Suprapubic skin (tissue), 4 donors: Measurements from ENCODE around the gene SPRTN. TPM values are rescaled to one million over a fixed set of nuclear protein-coding genes. Genes with fewer than 3 reads are reported as not detected.
A peak's percentile ranks its signal among the peaks of the same experiment; 100 is the strongest.

Source experiments
- DNase-seq, 2 donors: peaks; one replicate each; pipeline ENCODE4 v3.0.0-alpha.2; 2019; ENCODE audit warnings: low spot score in 2 of 2
- H3K27ac ChIP-seq: fragments of 200-600 bp; sonication (generic); one replicate; pipeline ENCODE4 v1.5.1; 2019
- H3K27me3 ChIP-seq: fragments of 200-600 bp; sonication (generic); one replicate; pipeline ENCODE4 v1.5.1; 2019
- H3K36me3 ChIP-seq: fragments of 200-600 bp; sonication (generic); one replicate; pipeline ENCODE4 v1.5.1; 2019
- H3K4me1 ChIP-seq: fragments of 200-600 bp; sonication (generic); one replicate; pipeline ENCODE4 v1.5.1; 2019
- H3K4me3 ChIP-seq: fragments of 200-600 bp; sonication (generic); one replicate; pipeline ENCODE4 v1.5.1; 2019; ENCODE audit warnings: mild to moderate bottlenecking
- H3K9me3 ChIP-seq: fragments of 200-600 bp; sonication (generic); one replicate; pipeline ENCODE4 v1.5.1; 2019
- EP300 ChIP-seq: sonication (generic); formaldehyde crosslinking; IDR thresholded peaks from one replicate; pipeline ENCODE4 v1.6.1; 2017; ENCODE audit warnings: antibody characterized with exemption
- POLR2A ChIP-seq, 2 donors: fragments of 450-650 bp; IDR thresholded peaks; one replicate each; pipeline ENCODE4 v1.6.1; 2017; ENCODE audit warnings: antibody characterized with exemption in 2 of 2, mild to moderate bottlenecking in 2 of 2, moderate library complexity in 2 of 2
- POLR2AphosphoS5 ChIP-seq, 3 donors: sonication (generic); formaldehyde crosslinking; IDR thresholded peaks; one replicate each; pipeline ENCODE4 v1.6.1; 2017; ENCODE audit warnings: antibody characterized with exemption in 3 of 3
- WGBS: methylation state at CpG from one replicate; pipeline ENCODE4 v1.1.5; 2018; 5-methylcytosine and 5-hydroxymethylcytosine counted together
- total RNA-seq, 4 donors: library from RNA; depleted of rRNA; stranded (reverse); fragments of >200 nt; gene quantifications; one replicate each; pipeline ENCODE4 v1.1.0, GENCODE V29; 2016
- TF ChIP-seq, protein P1 (sequence below), 2 donors: fragments of 200-600 bp in 1 of 2; fragments of 450-650 bp in 1 of 2; sonication (generic) in 1 of 2; IDR thresholded peaks; one replicate each; pipeline ENCODE4 v1.5.1; 2016 to 2019; ENCODE audit warnings: antibody characterized with exemption in 2 of 2, mild to moderate bottlenecking in 1 of 2, moderate library complexity in 1 of 2

The SPRTN gene
- total RNA-seq, 4 donors from 2014 or later: 18.6 to 28.4 (median 22.8) TPM

DNA sequence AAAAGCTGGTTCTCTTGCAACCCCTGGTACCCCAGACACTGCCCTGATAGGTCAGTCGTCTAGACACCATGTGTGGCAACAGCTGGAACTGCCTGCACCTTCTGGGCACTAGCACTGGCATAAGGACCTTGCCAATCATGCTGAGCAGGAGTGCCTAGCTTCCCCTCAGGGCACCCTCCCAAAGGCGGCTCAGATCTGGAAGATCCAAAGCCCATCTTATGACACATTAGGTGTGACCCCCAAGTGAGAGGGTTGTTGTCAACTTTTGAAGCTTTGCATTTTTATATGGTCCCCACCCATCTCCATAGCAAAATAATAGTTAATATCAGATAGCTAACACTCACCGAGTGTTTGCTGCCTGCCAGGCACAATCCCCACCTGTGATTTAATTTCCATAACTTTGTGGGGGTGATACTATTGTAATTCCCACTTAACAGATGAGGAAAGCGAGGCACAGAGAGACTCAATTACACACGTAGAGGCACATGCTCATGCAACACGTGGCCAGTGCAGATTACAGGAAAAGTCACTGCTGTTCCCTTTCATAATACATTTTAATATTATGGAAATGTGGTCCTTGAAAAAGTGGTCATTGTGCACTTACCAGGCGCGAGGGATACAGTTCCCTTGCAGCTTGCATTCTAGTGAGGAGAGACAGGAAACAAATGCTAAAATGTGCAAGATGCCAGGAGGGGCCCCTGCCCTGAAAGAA, 26.2 kb upstream of the SPRTN start:
- 62% methylated on average over 8 of the region's 8 CpGs for WGBS
- TF ChIP-seq, protein P1, sequence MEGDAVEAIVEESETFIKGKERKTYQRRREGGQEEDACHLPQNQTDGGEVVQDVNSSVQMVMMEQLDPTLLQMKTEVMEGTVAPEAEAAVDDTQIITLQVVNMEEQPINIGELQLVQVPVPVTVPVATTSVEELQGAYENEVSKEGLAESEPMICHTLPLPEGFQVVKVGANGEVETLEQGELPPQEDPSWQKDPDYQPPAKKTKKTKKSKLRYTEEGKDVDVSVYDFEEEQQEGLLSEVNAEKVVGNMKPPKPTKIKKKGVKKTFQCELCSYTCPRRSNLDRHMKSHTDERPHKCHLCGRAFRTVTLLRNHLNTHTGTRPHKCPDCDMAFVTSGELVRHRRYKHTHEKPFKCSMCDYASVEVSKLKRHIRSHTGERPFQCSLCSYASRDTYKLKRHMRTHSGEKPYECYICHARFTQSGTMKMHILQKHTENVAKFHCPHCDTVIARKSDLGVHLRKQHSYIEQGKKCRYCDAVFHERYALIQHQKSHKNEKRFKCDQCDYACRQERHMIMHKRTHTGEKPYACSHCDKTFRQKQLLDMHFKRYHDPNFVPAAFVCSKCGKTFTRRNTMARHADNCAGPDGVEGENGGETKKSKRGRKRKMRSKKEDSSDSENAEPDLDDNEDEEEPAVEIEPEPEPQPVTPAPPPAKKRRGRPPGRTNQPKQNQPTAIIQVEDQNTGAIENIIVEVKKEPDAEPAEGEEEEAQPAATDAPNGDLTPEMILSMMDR (IDR thresholded peaks at IDR 0.05): no peak
- TF ChIP-seq POLR2A (IDR thresholded peaks at IDR 0.05) (no peak), POLR2AphosphoS5 (IDR thresholded peaks at IDR 0.05) (no peak)
- Histone ChIP-seq H3K9me3 (no peaks in the 10 kb centered on the region), H3K27ac (no peak overlapping the region), H3K36me3 (no peaks in the 10 kb centered on the region), H3K27me3 (no peaks in the 10 kb centered on the region), H3K4me3 (no peak overlapping the region), H3K4me1 (no peaks in the 10 kb centered on the region)
- peak in 1 of 2 donors; percentile 41 for DNase-seq

DNA sequence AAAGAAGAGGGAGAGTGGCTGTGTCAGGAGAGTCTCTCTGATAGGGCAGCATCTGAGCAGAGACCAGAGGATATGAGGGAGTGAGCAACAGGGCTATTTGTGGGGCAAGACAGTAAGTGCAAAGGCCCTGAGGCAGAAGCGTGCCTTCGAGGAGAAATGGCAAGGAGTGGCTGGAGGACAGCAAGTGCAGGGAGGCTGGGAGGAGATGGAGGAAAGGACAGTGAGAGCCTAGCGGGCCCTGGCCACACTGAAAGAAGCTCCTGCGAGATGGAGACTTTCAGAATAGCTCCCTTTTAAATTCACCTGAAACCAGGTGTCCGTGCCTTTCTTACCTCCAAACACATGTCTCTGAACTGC, 25.7 kb upstream of the SPRTN start:
- WGBS: 87% methylated on average over 5 of the region's 5 CpGs
- no peaks in the 10 kb centered on the region for H3K27me3 ChIP-seq
- peak in 1 of 2 donors; percentile 43 for DNase-seq
- no peak overlapping the region for H3K4me3 ChIP-seq
- H3K36me3 ChIP-seq: no peaks in the 10 kb centered on the region
- TF ChIP-seq POLR2AphosphoS5 (IDR thresholded peaks at IDR 0.05): no peak
- TF ChIP-seq, protein P1 (IDR thresholded peaks at IDR 0.05): no peak
- TF ChIP-seq POLR2A (IDR thresholded peaks at IDR 0.05): no peak
- TF ChIP-seq EP300: no peak
- H3K27ac ChIP-seq: no peak overlapping the region
- H3K4me1 ChIP-seq: no peaks in the 10 kb centered on the region
- H3K9me3 ChIP-seq: no peaks in the 10 kb centered on the region

DNA sequence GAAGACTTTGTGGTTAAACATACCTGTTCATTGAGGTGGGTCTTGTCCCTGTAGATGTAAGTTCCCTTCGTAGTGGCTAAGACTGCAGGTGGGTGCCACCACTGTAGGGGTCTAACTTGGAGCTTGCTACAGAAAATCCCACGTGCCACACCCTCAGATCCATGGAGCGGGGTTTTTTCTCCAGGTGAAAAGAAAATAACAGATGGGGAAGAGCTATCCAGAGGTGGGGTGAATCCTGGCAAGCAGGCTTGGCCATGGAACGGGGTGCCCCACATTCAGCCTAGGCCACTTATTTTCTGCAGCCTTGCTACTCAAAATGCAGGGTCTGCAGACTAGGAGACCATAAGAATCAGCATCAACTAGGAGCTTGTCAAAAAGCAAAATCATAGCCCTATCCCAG, 24.4 kb upstream of the SPRTN start:
- Histone ChIP-seq H3K4me1 (no peaks in the 10 kb centered on the region), H3K4me3 (no peak overlapping the region), H3K27me3 (no peaks in the 10 kb centered on the region), H3K36me3 (no peaks in the 10 kb centered on the region), H3K27ac (no peak overlapping the region), H3K9me3 (no peaks in the 10 kb centered on the region)
- 87% methylated on average over 4 of the region's 4 CpGs for WGBS
- TF ChIP-seq, protein P1 (IDR thresholded peaks at IDR 0.05): no peak
- no peak for TF ChIP-seq POLR2A (IDR thresholded peaks at IDR 0.05)
- DNase-seq: peak in 1 of 2 donors; percentile 45

DNA sequence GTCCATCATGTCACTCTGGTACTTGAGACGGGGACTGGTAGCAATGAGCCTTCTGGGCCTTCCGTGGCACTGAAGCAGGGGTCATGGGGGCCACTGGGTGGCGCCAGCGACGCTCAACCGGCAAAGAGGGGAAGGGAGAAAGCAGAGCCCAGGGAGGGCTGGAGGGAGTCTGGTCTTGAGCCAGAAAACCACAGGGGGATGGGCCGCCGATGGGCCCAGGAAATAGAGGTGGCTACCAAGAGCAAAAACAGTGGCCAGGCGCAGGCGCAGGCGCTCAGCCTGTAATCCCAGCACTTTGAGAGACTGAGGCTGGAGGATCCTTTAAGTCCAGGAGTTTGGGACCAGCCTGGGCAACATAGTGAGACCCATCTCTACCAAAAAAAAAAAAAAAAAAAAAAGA, 22.2 kb upstream of the SPRTN start:
- TF ChIP-seq, protein P1 (IDR thresholded peaks at IDR 0.05): peak in 1 of 2 donors; percentile 43
- TF ChIP-seq POLR2A (IDR thresholded peaks at IDR 0.05): no peak
- no peaks in the 10 kb centered on the region for H3K4me1 ChIP-seq
- DNase-seq: peak in 1 of 2 donors; percentile 74
- no peaks in the 10 kb centered on the region for H3K9me3 ChIP-seq
- H3K27ac ChIP-seq: no peak overlapping the region
- H3K27me3 ChIP-seq: no peaks in the 10 kb centered on the region
- no peak overlapping the region for H3K4me3 ChIP-seq
- no peaks in the 10 kb centered on the region for H3K36me3 ChIP-seq
- 46% methylated on average over 11 of the region's 11 CpGs for WGBS

DNA sequence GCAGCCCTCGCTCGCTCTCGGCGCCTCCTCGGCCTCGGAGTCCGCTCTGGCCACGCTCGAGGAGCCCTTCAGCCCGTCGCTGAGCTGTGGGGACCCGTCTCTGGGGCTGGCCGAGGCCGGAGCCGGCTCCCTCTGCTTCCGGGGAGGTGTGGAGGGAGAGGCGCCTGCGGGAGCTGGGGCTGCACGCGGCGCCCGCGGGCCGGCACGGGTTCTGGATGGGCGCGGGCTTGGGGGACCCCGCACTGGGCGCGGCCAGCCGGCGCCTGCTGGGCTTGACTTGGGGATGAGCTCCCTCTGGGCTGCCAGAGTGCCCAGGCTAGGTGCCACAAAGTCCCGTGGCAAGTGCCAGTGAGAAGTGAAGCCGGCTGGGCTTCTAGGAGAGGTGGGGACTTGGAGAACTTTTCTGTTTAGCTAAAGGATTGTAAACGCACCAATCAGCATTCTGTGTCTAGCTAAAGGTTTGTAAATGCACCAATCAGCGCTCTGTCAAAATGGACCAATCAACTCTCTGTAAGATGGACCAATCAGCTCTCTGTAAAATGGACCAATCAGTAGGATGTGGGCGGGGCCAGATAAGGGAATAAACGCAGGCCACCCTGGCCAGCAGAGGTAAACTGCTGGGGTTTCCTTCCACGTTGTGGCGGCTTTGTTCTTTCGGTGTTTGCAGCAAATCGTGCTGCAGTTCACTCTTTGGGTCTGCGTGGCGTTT, 20.6 kb upstream of the SPRTN start:
- WGBS: 94% methylated on average over 21 of the region's 44 CpGs
- no peaks in the 10 kb centered on the region for H3K9me3 ChIP-seq
- H3K4me1 ChIP-seq: no peaks in the 10 kb centered on the region
- no peaks in the 10 kb centered on the region for H3K36me3 ChIP-seq
- peak in 1 of 2 donors; percentile 57 for DNase-seq
- no peak overlapping the region for H3K27ac ChIP-seq
- no peak overlapping the region for H3K4me3 ChIP-seq
- no peaks in the 10 kb centered on the region for H3K27me3 ChIP-seq
- TF ChIP-seq POLR2AphosphoS5 (IDR thresholded peaks at IDR 0.05) (no peak), EP300 (no peak), POLR2A (IDR thresholded peaks at IDR 0.05) (no peak)
- TF ChIP-seq, protein P1 (IDR thresholded peaks at IDR 0.05): no peak
